Kidney epithelial cell (primary cell): ENCODE data around the gene PDE4B. TPM values are rescaled to one million over a fixed set of nuclear protein-coding genes. Genes with fewer than 3 reads are reported as not detected.

Experiments
- DNase-seq: peaks from one replicate; pipeline ENCODE4 v3.0.0-alpha.2; 2010; ENCODE audit warnings: low read depth
- H3K27me3 ChIP-seq: 2 replicates; pipeline ENCODE4 v1.6.0; 2011; ENCODE audit warnings: low read length; ENCODE audit not compliant: control insufficient read depth, insufficient read depth
- H3K36me3 ChIP-seq: 2 replicates; pipeline ENCODE4 v1.5.1; 2011; ENCODE audit warnings: low read length; ENCODE audit not compliant: control insufficient read depth, insufficient read depth
- H3K4me3 ChIP-seq: 2 replicates; pipeline ENCODE4 v1.5.1; 2011; ENCODE audit warnings: low read depth, mild to moderate bottlenecking, control low read depth, low read length
- CTCF ChIP-seq: IDR thresholded peaks from 2 replicates; pipeline ENCODE4 v1.5.1; 2011; ENCODE audit warnings: mild to moderate bottlenecking, moderate library complexity, low read length, control low read depth, inconsistent platforms; ENCODE audit not compliant: insufficient read depth, poor library complexity, severe bottlenecking
- total RNA-seq: library from RNA; depleted of rRNA; stranded (reverse); fragments of >200 nt; gene quantifications from 2 replicates; pipeline ENCODE4 v1.2.3, GENCODE V29; 2015

PDE4B gene
- total RNA-seq, 1 donor from 2014 or later: 0.33 TPM

DNA sequence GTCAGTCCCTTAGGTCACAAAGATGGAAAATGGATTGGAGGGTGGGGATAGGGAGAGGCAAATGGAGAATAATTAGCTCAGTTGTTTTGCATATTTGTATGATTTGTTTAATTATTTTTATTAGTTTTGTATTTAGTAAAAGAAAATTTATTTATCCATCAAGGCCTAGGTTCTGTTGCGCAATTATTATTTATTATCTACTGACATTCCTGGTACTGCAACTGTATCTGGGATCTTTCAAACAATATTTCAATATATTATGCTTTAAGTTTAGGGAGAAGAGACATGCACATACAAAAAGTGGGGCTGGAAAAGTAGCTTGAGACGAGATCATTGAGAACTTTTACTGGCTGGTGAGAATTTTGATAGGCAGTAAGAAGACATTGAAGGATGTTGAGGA lies 424.9 kb downstream of the PDE4B start:
- no peaks in the 10 kb centered on the region for H3K36me3 ChIP-seq
- H3K4me3 ChIP-seq: no peak overlapping the region
- no peak for TF ChIP-seq CTCF
- no peak for DNase-seq
- H3K27me3 ChIP-seq: no peaks in the 10 kb centered on the region

- no peak for TF ChIP-seq CTCF
- H3K4me3 ChIP-seq: no peak overlapping the region
- no peak for DNase-seq
- no peaks in the 10 kb centered on the region for H3K27me3 ChIP-seq
- no peaks in the 10 kb centered on the region for H3K36me3 ChIP-seq
Observed at GRCh38 chr1:66220477-66220876, 427.8 kb downstream of the PDE4B start.

- Histone ChIP-seq H3K27me3 (no peaks in the 10 kb centered on the region), H3K36me3 (no peaks in the 10 kb centered on the region), H3K4me3 (no peak overlapping the region)
- no peak for TF ChIP-seq CTCF
- no peak for DNase-seq
Observed at GRCh38 chr1:66223681-66224080, 431.0 kb downstream of the PDE4B start.

GRCh38 chr1:66226985-66227384 lies 434.3 kb downstream of the PDE4B start:
- H3K36me3 ChIP-seq: no peaks in the 10 kb centered on the region
- TF ChIP-seq CTCF: no peak
- no peak for DNase-seq
- H3K4me3 ChIP-seq: no peak overlapping the region
- H3K27me3 ChIP-seq: no peaks in the 10 kb centered on the region

DNA sequence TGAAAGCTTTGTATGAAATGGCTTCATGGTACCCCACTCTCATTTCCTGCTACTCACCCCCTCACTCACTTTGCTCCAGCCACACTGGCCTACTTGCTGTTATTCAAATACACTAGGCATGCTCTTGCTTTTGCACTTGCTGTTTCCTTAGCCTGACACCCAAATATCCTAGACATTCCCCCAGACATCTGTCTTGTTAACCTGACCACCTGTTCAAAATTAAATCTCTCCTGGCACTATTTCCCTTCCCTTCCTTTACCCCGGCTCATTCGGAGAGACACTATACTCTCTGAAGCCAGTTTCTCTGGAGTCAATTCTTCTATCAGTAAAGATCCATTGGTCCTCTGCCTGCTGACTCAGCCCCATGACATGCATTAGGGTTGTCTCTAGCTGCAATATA lies 435.3 kb downstream of the PDE4B start:
- Histone ChIP-seq H3K4me3 (no peak overlapping the region), H3K36me3 (no peaks in the 10 kb centered on the region), H3K27me3 (no peaks in the 10 kb centered on the region)
- DNase-seq: no peak
- TF ChIP-seq CTCF: no peak

DNA sequence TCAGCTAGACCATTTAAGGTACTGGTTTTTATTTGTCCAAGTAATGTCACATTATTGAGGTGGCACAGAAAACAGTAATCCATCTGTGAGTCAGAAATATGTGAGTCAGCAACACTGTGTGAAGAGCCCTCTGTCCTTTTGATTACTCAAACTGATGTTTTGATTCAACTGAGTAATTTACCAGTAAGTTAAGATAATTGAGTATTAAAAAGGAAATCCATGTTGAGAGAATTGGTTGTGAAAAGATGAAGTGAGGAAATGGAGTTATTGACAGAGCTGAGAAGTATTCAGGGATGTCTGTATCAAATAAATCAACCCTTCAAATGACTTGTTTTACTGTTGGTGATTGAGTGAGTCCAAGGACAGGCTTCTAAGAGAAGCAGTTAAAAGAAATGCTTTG lies 438.5 kb downstream of the PDE4B start:
- H3K4me3 ChIP-seq: no peak overlapping the region
- no peak for TF ChIP-seq CTCF
- no peaks in the 10 kb centered on the region for H3K36me3 ChIP-seq
- no peaks in the 10 kb centered on the region for H3K27me3 ChIP-seq
- peak; percentile 47 for DNase-seq
